Endothelial cell of umbilical vein (primary cell): ENCODE measurements around the gene TAGLN. TPM values are rescaled to one million over a fixed set of nuclear protein-coding genes. Genes with fewer than 3 reads are reported as not detected.

Experiments used
- BruUV-seq: library from RNA; stranded (reverse); fragments of 400-500 nt; replicated peaks from 2 replicates; lab custom pipeline; 2021; lab: Mats Ljungman, UMichigan
- CTCF ChIA-PET: fragments of 300-600, 350-600 bp; sonication (Branson Sonifier 250); formaldehyde crosslinking; loops from one replicate; lab custom pipeline; 2021; ENCODE audit warnings: antibody characterized with exemption, inconsistent platforms; lab: Charles Lee
- POLR2A ChIA-PET: fragments of 300-600, 350-600 bp; sonication (Branson Sonifier 250); formaldehyde crosslinking; loops from one replicate; lab custom pipeline; 2021; ENCODE audit warnings: antibody characterized with exemption, inconsistent platforms; lab: Charles Lee
- DNase-seq: peaks from one replicate; pipeline ENCODE4 v3.0.0-alpha.2; 2011; ENCODE audit warnings: low read depth, low spot score
- FAIRE-seq: peaks from 2 replicates; lab custom pipeline; 2011; peaks lifted over from hg19 to GRCh38; lab: Jason Lieb, UNC
- H2AFZ ChIP-seq: 2 replicates; pipeline ENCODE4 v1.6.0; 2012; ENCODE audit warnings: low read depth, low read length, control low read depth, inconsistent platforms
- H3K27ac ChIP-seq: 2 replicates; pipeline ENCODE4 v1.5.1; 2011; ENCODE audit warnings: low read depth, mild to moderate bottlenecking, control low read depth, low read length, moderate library complexity; ENCODE audit not compliant: insufficient read depth
- H3K27me3 ChIP-seq, 2 experiments: 2 replicates each; pipeline versions ENCODE4 v1.6.0 to v1.6.1; 2011; ENCODE audit warnings: low read length in 2 of 2, mixed read lengths in 1 of 2; ENCODE audit not compliant: control insufficient read depth in 2 of 2, insufficient read depth in 2 of 2
- H3K36me3 ChIP-seq, 2 experiments: 2 replicates in 1 of 2; 3 replicates in 1 of 2; pipeline ENCODE4 v1.5.1; 2011; ENCODE audit warnings: low read length in 2 of 2, mild to moderate bottlenecking in 1 of 2, moderate library complexity in 1 of 2; ENCODE audit not compliant: control insufficient read depth in 2 of 2, insufficient read depth in 2 of 2; ENCODE audit errors: extremely low read depth in 1 of 2
- H3K4me1 ChIP-seq: 3 replicates; pipeline ENCODE4 v1.5.1; 2011; ENCODE audit warnings: mild to moderate bottlenecking, low read length; ENCODE audit not compliant: control insufficient read depth, insufficient read depth; ENCODE audit errors: extremely low read depth
- H3K4me2 ChIP-seq: 2 replicates; pipeline ENCODE4 v1.6.1; 2011; ENCODE audit warnings: low read length, control low read depth, mixed read lengths; ENCODE audit not compliant: insufficient read depth
- H3K4me3 ChIP-seq, 3 experiments: fragments of 200-600 bp in 1 of 3; sonication (generic), shearing (Covaris generic) in 1 of 3; replicated peaks in 1 of 3; 2 replicates each; pipeline ENCODE4 v1.5.1; 2011 to 2016; ENCODE audit warnings: control low read depth in 3 of 3, low read length in 3 of 3, mild to moderate bottlenecking in 2 of 3, inconsistent platforms in 1 of 3, low read depth in 1 of 3, moderate library complexity in 1 of 3; ENCODE audit not compliant: insufficient read depth in 1 of 3
- H3K79me2 ChIP-seq: 2 replicates; pipeline ENCODE4 v1.6.0; 2012; ENCODE audit warnings: low read length, inconsistent platforms; ENCODE audit not compliant: control insufficient read depth, insufficient read depth
- H3K9ac ChIP-seq: replicated peaks from 2 replicates; pipeline ENCODE3; 2011; ENCODE audit warnings: low read length, control low read depth; ENCODE audit not compliant: insufficient read depth; ENCODE audit errors: extremely low read depth
- H3K9me1 ChIP-seq: replicated peaks from 3 replicates; pipeline ENCODE4 v1.6.0; 2011; ENCODE audit warnings: mild to moderate bottlenecking, low read length; ENCODE audit not compliant: control insufficient read depth, insufficient read depth; ENCODE audit errors: extremely low read depth
- H3K9me3 ChIP-seq: replicated peaks from 2 replicates; pipeline ENCODE4 v1.5.1; 2012; ENCODE audit warnings: low read length, inconsistent platforms; ENCODE audit not compliant: control insufficient read depth, insufficient read depth
- H4K20me1 ChIP-seq: replicated peaks from 2 replicates; pipeline ENCODE3; 2011; ENCODE audit warnings: mild to moderate bottlenecking, low read length; ENCODE audit not compliant: control insufficient read depth, insufficient read depth; ENCODE audit errors: extremely low read depth
- CTCF ChIP-seq, 2 donors: IDR thresholded peaks; 1 replicate in 1 of 2; 2 replicates in 1 of 2; pipeline ENCODE4 v1.5.1; 2011; ENCODE audit warnings: low read length in 2 of 2, mild to moderate bottlenecking in 2 of 2, moderate library complexity in 2 of 2, control low read depth in 1 of 2, inconsistent platforms in 1 of 2, low read depth in 1 of 2; ENCODE audit not compliant: insufficient read depth in 1 of 2; ENCODE audit errors: extremely low read depth in 1 of 2
- EZH2 ChIP-seq: IDR thresholded peaks from 2 replicates; pipeline ENCODE4 v1.6.1; 2012; ENCODE audit warnings: borderline replicate concordance, low read depth, mild to moderate bottlenecking, moderate library complexity, low read length, inconsistent platforms; ENCODE audit not compliant: severe bottlenecking
- FOS ChIP-seq: IDR thresholded peaks from 2 replicates; pipeline ENCODE4 v1.6.1; 2011; ENCODE audit warnings: mild to moderate bottlenecking, low read length, moderate library complexity, borderline replicate concordance; ENCODE audit not compliant: insufficient read depth
- GATA2 ChIP-seq: IDR thresholded peaks from 2 replicates; pipeline ENCODE4 v1.7.0; 2011; ENCODE audit warnings: low read depth, mild to moderate bottlenecking, moderate library complexity, mixed read lengths, low read length; ENCODE audit not compliant: insufficient read length, insufficient read depth
- JUN ChIP-seq: IDR thresholded peaks from 2 replicates; pipeline ENCODE4 v1.6.1; 2011; ENCODE audit warnings: borderline replicate concordance, low read depth; ENCODE audit not compliant: insufficient read length, insufficient read depth
- MAX ChIP-seq: IDR thresholded peaks from 2 replicates; pipeline ENCODE4 v1.6.1; 2011; ENCODE audit not compliant: insufficient read depth, insufficient read length
- MYC ChIP-seq: IDR thresholded peaks from one replicate; pipeline ENCODE4 v1.6.1; 2011; ENCODE audit warnings: mild to moderate bottlenecking, low read depth, low read length
- POLR2A ChIP-seq: IDR thresholded peaks from 2 replicates; pipeline ENCODE4 v1.6.1; 2012; ENCODE audit warnings: low read depth, mild to moderate bottlenecking, control low read depth, low read length
- POLR2AphosphoS5 ChIP-seq: IDR thresholded peaks from 2 replicates; pipeline ENCODE4 v1.6.1; 2012; ENCODE audit warnings: low read depth, mild to moderate bottlenecking, control low read depth, low read length, moderate library complexity; ENCODE audit not compliant: insufficient read depth
- dilution Hi-C: fragments of 300-500 bp; cut with MboI; formaldehyde crosslinking; loops from one replicate; pipeline ENCODE4 v1.15.0; 2019; ENCODE audit warnings: low sequenced_read_pairs; ENCODE audit not compliant: extremely low pct_ligation_motif_present
- intact Hi-C: fragments of 100-400 bp; cut with micrococcal nuclease; formaldehyde crosslinking; loops from one replicate; pipeline ENCODE4 v1.10.0; 2022
- polyA plus RNA-seq, 4 experiments: library from polyadenylated mRNA; depleted of rRNA in 3 of 4; stranded (reverse) in 3 of 4; unstranded in 1 of 4; fragments of >200 nt; gene quantifications; 2 replicates each; pipeline versions ENCODE4 v1.2.1 to v1.2.3, GENCODE V29; 2011 to 2012; ENCODE audit warnings: missing spikeins in 1 of 4
- total RNA-seq: library from RNA; stranded (reverse); gene quantifications from 2 replicates; pipeline ENCODE4 v1.2.3, GENCODE V29; 2021

The TAGLN gene
- total and polyA plus RNA-seq, 2 donors (not counting 3 experiments of a cell fraction or from before 2014, with no cell fraction given): 20.8 to 113 TPM

GRCh38 chr11:117188620-117189081, 10.5 kb upstream of the TAGLN start:
- Histone ChIP-seq H3K9me3 (no peaks in the 10 kb centered on the region), H4K20me1 (no peaks in the 10 kb centered on the region), H3K9me1 (no peaks in the 10 kb centered on the region), H3K79me2 (no peaks in the 10 kb centered on the region), H3K36me3 (peaks cover 0 to 33% of the 10 kb centered on the region in 2 experiments), H3K4me1 (no peaks in the 10 kb centered on the region), H2AFZ (no peak overlapping the region), H3K9ac (no peak overlapping the region), H3K4me3 (no peak overlapping the region), H3K4me2 (no peak overlapping the region), H3K27me3 (no peaks in the 10 kb centered on the region), H3K27ac (no peak overlapping the region)
- CTCF ChIA-PET: no interaction called here
- DNase-seq (no peak), FAIRE-seq (no peak)
- BruUV-seq: no TSS peak
- POLR2A ChIA-PET: no interaction called here
- dilution Hi-C loops (no loop called here), intact Hi-C loops (no loop called here)
- no peak for TF ChIP-seq POLR2AphosphoS5
- no peak for TF ChIP-seq EZH2
- TF ChIP-seq GATA2: no peak
- no peak for TF ChIP-seq MYC
- TF ChIP-seq POLR2A: no peak
- no peak for TF ChIP-seq FOS
- no peak for TF ChIP-seq CTCF (IDR thresholded peaks at IDR 0.05; ENCODE audit: extremely low read depth in 1 of 2, insufficient read depth in 1 of 2, low read depth in 1 of 2, low read length in 2 of 2)
- TF ChIP-seq MAX: no peak
- no peak for TF ChIP-seq JUN
